GM15510 (cell line): ENCODE results near the gene ABCG1.

ENCODE experiments used
- POLR2A ChIP-seq: IDR thresholded peaks from 3 replicates; pipeline ENCODE4 v1.6.1; 2011; ENCODE audit warnings: borderline replicate concordance; ENCODE audit not compliant: insufficient read length; ENCODE audit errors: extremely low read depth

Gene ABCG1

GRCh38 chr21:42189860-42190485 lies 29.0 kb upstream of the ABCG1 start:
- no peak for TF ChIP-seq POLR2A

GRCh38 chr21:42190486-42190863 lies 28.5 kb upstream of the ABCG1 start:
- no peak for TF ChIP-seq POLR2A

- TF ChIP-seq POLR2A = no peak
Observed at GRCh38 chr21:42191064-42191463, 27.9 kb upstream of the ABCG1 start.

- TF ChIP-seq POLR2A = no peak
Observed at GRCh38 chr21:42191696-42192595, 27.0 kb upstream of the ABCG1 start.

- TF ChIP-seq POLR2A = no peak
Observed at GRCh38 chr21:42193131-42193671, 25.7 kb upstream of the ABCG1 start.

- no peak for TF ChIP-seq POLR2A
Observed at GRCh38 chr21:42193721-42194120, 25.2 kb upstream of the ABCG1 start.

- TF ChIP-seq POLR2A = no peak
Observed at GRCh38 chr21:42194863-42195262, 24.1 kb upstream of the ABCG1 start.

GRCh38 chr21:42195378-42196031 lies 23.4 kb upstream of the ABCG1 start:
- TF ChIP-seq POLR2A = no peak

- no peak for TF ChIP-seq POLR2A
Observed at GRCh38 chr21:42198929-42199867, 19.7 kb upstream of the ABCG1 start.

GRCh38 chr21:42199868-42200463 lies 19.0 kb upstream of the ABCG1 start:
- TF ChIP-seq POLR2A = no peak

GRCh38 chr21:42200906-42201614 lies 17.9 kb upstream of the ABCG1 start:
- no peak for TF ChIP-seq POLR2A

GRCh38 chr21:42201615-42202161 lies 17.3 kb upstream of the ABCG1 start:
- no peak for TF ChIP-seq POLR2A

GRCh38 chr21:42202321-42202720 lies 16.6 kb upstream of the ABCG1 start:
- no peak for TF ChIP-seq POLR2A
